SU-DHL-6 (cell line): Measurements from ENCODE around the gene SMIM7.

Source experiments
- H2AFZ ChIP-seq: fragments of 200-600 bp; sonication (generic); 2 replicates; pipeline ENCODE4 v1.6.1; 2014; ENCODE audit warnings: low read depth, mild to moderate bottlenecking, moderate library complexity, mixed read lengths, antibody characterized with exemption, low read length; ENCODE audit not compliant: severe bottlenecking
- H3F3A ChIP-seq: fragments of 200-600 bp; shearing (Covaris generic); 2 replicates; pipeline ENCODE4 v1.6.0; 2016; ENCODE audit warnings: antibody characterized with exemption, mild to moderate bottlenecking; ENCODE audit not compliant: insufficient read depth
- H3K27ac ChIP-seq: fragments of 200-600 bp; sonication (generic); 2 replicates; pipeline ENCODE4 v1.5.1; 2016; ENCODE audit warnings: low read depth, mild to moderate bottlenecking, low read length, moderate library complexity, mixed read lengths
- H3K27me3 ChIP-seq: fragments of 200-600 bp; sonication (generic), shearing (Covaris generic); 2 replicates; pipeline ENCODE4 v1.6.0; 2014; ENCODE audit warnings: mild to moderate bottlenecking, low read length
- H3K36me3 ChIP-seq: fragments of 200-600 bp; sonication (generic); 2 replicates; pipeline ENCODE4 v1.6.1; 2014; ENCODE audit warnings: mild to moderate bottlenecking, low read length, mixed read lengths
- H3K4me2 ChIP-seq: fragments of 300-600, 200-600 bp; shearing (Covaris generic), sonication (generic); 2 replicates; pipeline ENCODE4 v1.6.0; 2014; ENCODE audit warnings: low read length, low read depth, mild to moderate bottlenecking; ENCODE audit not compliant: poor library complexity, severe bottlenecking
- H3K4me3 ChIP-seq: fragments of 200-600 bp; sonication (generic); 2 replicates; pipeline ENCODE4 v1.5.1; 2014; ENCODE audit warnings: antibody characterized with exemption, low read length, mild to moderate bottlenecking, mixed read lengths; ENCODE audit not compliant: insufficient read depth, poor library complexity, severe bottlenecking
- H3K79me2 ChIP-seq: fragments of 200-600 bp; sonication (generic); 2 replicates; pipeline ENCODE4 v1.6.1; 2014; ENCODE audit warnings: mild to moderate bottlenecking, low read length, moderate library complexity; ENCODE audit not compliant: insufficient read depth
- H3K9ac ChIP-seq: fragments of 200-600 bp; sonication (generic); 2 replicates; pipeline ENCODE4 v1.7.0; 2014; ENCODE audit warnings: mild to moderate bottlenecking, low read length
- H3K9me2 ChIP-seq: fragments of 200-600 bp; sonication (generic); replicated peaks from 2 replicates; pipeline ENCODE4 v1.6.1; 2014; ENCODE audit warnings: low read length; ENCODE audit not compliant: insufficient read depth
- H3K9me3 ChIP-seq: fragments of 200-600 bp; sonication (generic); 2 replicates; pipeline ENCODE4 v1.6.1; 2014; ENCODE audit warnings: low read length, mixed read lengths; ENCODE audit not compliant: insufficient read depth
- H4K20me1 ChIP-seq: fragments of 200-600 bp; sonication (generic); 2 replicates; pipeline ENCODE4 v1.6.1; 2014; ENCODE audit warnings: low read depth, mild to moderate bottlenecking, antibody characterized with exemption, low read length, moderate library complexity, mixed read lengths
- EZH2phosphoT487 ChIP-seq: fragments of 200-600 bp; sonication (generic), shearing (Covaris generic); conservative IDR thresholded peaks from 2 replicates; pipeline ENCODE4 v1.6.1; 2018; ENCODE audit warnings: mild to moderate bottlenecking, antibody characterized with exemption, low read length, moderate library complexity, mixed read lengths
- TF ChIP-seq, protein P1 (sequence below): fragments of 200-600 bp; sonication (generic); IDR thresholded peaks from one replicate; pipeline ENCODE4 v1.5.1; 2017; ENCODE audit warnings: antibody characterized with exemption, mild to moderate bottlenecking, low read length, moderate library complexity; ENCODE audit not compliant: insufficient read depth, poor library complexity, severe bottlenecking

SMIM7 gene

DNA sequence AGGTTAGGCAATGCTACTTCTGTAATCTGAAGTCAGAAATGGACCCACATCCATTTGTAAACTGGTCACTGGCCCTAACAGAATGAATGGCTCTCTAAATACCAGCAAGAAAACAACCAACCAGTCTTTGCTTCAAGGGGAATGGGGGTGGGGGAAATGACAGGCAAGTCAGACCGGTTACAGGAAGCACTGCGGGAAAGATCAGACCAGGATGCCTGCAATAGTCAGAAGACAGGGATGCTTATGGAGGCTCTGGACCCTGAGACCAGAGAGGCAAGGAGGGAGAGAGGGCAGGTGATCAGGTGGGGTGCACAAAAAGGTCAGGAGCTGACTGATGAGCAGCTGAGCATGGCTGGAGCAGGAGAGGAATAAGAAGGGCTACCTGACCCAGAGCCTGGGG, 45.0 kb downstream of the SMIM7 start:
- Histone ChIP-seq H3K4me3 (no peak overlapping the region), H3F3A (no peaks in the 10 kb centered on the region), H3K9ac (no peak overlapping the region), H3K79me2 (peaks cover 100% of the 10 kb centered on the region), H4K20me1 (no peaks in the 10 kb centered on the region), H3K9me2 (no peaks in the 10 kb centered on the region), H3K9me3 (no peaks in the 10 kb centered on the region), H3K27me3 (no peaks in the 10 kb centered on the region), H3K27ac (no peak overlapping the region), H3K4me2 (no peak overlapping the region), H3K36me3 (no peaks in the 10 kb centered on the region), H2AFZ (no peak overlapping the region)
- no peak for TF ChIP-seq EZH2phosphoT487
- TF ChIP-seq, protein P1, sequence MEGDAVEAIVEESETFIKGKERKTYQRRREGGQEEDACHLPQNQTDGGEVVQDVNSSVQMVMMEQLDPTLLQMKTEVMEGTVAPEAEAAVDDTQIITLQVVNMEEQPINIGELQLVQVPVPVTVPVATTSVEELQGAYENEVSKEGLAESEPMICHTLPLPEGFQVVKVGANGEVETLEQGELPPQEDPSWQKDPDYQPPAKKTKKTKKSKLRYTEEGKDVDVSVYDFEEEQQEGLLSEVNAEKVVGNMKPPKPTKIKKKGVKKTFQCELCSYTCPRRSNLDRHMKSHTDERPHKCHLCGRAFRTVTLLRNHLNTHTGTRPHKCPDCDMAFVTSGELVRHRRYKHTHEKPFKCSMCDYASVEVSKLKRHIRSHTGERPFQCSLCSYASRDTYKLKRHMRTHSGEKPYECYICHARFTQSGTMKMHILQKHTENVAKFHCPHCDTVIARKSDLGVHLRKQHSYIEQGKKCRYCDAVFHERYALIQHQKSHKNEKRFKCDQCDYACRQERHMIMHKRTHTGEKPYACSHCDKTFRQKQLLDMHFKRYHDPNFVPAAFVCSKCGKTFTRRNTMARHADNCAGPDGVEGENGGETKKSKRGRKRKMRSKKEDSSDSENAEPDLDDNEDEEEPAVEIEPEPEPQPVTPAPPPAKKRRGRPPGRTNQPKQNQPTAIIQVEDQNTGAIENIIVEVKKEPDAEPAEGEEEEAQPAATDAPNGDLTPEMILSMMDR = no peak

DNA sequence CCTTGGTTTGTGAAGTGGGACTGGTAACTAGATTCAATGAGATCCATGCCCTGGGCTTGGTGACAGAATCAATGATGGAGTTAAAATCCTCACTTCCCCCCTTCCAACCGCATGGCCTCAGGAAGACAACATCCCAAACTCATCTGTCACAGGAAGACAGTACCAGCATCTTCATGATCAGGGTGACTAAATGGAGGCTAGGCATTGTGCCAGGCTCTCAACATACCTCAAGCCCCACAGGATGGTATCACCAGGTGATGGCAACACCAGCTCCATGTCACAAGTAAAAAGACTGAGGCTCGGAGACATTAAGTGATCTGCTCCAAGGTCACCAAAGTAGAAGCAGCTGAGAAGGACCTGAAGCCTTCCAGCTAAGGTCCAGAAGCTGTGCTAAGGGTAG, 46.1 kb downstream of the SMIM7 start:
- 0 out of 2 replicates have a peak, but pooled peaks cover 5% of the 10 kb centered on the region for H4K20me1 ChIP-seq
- H3F3A ChIP-seq = peaks cover under 1% of the 10 kb centered on the region; the same call in 1 of the 2 replicates
- no peak overlapping the region for H3K9ac ChIP-seq
- H3K9me3 ChIP-seq = no peaks in the 10 kb centered on the region
- no peak overlapping the region for H3K27ac ChIP-seq
- H3K27me3 ChIP-seq = no peaks in the 10 kb centered on the region
- H3K9me2 ChIP-seq = no peaks in the 10 kb centered on the region
- TF ChIP-seq, protein P1 = no peak
- TF ChIP-seq EZH2phosphoT487 = no peak
- no peaks in the 10 kb centered on the region for H3K36me3 ChIP-seq
- H3K4me3 ChIP-seq = no peak overlapping the region
- peaks cover 100% of the 10 kb centered on the region for H3K79me2 ChIP-seq
- no peak overlapping the region for H3K4me2 ChIP-seq
- H2AFZ ChIP-seq = no peak overlapping the region

DNA sequence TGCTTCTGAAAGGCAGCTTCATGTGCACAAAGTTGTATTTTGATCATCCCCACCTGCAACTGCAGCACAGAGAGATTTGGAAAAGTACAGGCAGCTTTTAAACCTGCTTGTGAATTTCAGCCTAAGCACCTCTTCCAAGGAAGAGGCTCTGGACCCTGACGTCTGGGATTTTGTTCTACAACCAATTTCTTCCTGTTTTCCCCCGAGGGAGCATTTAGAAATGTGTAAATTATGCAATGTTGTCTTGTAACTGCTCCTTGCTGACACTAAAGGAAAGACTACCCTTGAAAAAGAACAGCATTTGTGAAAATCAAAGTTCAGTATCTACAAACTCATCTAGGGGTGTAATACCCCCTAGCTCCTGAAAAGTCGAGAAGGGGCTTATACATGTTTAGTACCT, 47.3 kb downstream of the SMIM7 start:
- H3K4me3 ChIP-seq = no peak overlapping the region
- H3K27ac ChIP-seq = no peak overlapping the region
- H3K27me3 ChIP-seq = no peaks in the 10 kb centered on the region
- peaks cover 7% of the 10 kb centered on the region; the same call in 1 of the 2 replicates for H3F3A ChIP-seq
- H3K9me2 ChIP-seq = no peaks in the 10 kb centered on the region
- H3K9me3 ChIP-seq = no peaks in the 10 kb centered on the region
- H3K79me2 ChIP-seq = peaks cover 100% of the 10 kb centered on the region
- no peak overlapping the region for H2AFZ ChIP-seq
- no peaks in the 10 kb centered on the region for H3K36me3 ChIP-seq
- no peak overlapping the region for H3K9ac ChIP-seq
- TF ChIP-seq EZH2phosphoT487 = no peak
- TF ChIP-seq, protein P1 = no peak
- H4K20me1 ChIP-seq = peaks cover 5% of the 10 kb centered on the region; the same call in 1 of the 2 replicates
- no peak overlapping the region for H3K4me2 ChIP-seq

DNA sequence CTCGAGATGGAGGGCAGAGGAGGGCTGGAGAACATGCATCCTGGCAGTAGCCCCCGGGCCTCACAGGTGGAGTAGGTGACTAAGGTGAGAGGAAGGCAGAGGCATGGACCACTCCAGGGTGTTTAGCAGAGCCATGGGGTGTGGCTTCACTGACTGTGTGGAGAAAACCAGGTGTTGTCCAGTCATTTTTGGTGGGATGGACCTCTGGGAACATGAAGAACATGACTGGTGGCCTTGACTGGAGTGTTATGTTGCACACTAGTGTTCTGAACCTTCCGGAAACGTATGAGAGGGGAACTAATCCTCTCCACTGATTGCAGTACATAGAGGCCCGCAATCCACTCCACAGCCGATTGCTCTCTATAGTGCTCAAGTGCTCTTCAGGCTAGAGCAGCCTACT, 48.8 kb downstream of the SMIM7 start:
- Histone ChIP-seq H4K20me1 (peaks cover 5% of the 10 kb centered on the region; the same call in 1 of the 2 replicates), H3K79me2 (peaks cover 100% of the 10 kb centered on the region), H3F3A (peaks cover 7% of the 10 kb centered on the region), H3K9me3 (no peaks in the 10 kb centered on the region), H3K9ac (no peak overlapping the region), H2AFZ (no peak overlapping the region), H3K4me3 (no peak overlapping the region), H3K27me3 (no peaks in the 10 kb centered on the region), H3K9me2 (no peaks in the 10 kb centered on the region), H3K27ac (no peak overlapping the region), H3K36me3 (no peaks in the 10 kb centered on the region), H3K4me2 (no peak overlapping the region)
- TF ChIP-seq, protein P1 = no peak
- TF ChIP-seq EZH2phosphoT487 = no peak
